Mucosa of descending colon (tissue), 3 donors: ENCODE data around the gene POMGNT1. TPM values are rescaled to one million over a fixed set of nuclear protein-coding genes. Genes with fewer than 3 reads are reported as not detected.
A peak's percentile ranks its signal among the peaks of the same experiment; 100 is the strongest.
"Not testable (repeated sequence)": the region's sequence is repeated elsewhere in the genome, so short reads cannot be mapped to it uniquely, and the experiment has no call there.

Source experiments
- ATAC-seq: fragments of 200-7000 bp; cut with Tn5 transposase; one replicate; pipeline ENCODE4 v1.9.1; 2020; ENCODE audit warnings: mild to moderate bottlenecking, moderate library complexity
- DNase-seq, 3 donors: peaks; one replicate each; pipeline ENCODE4 v3.0.0-alpha.2; 2020
- H3K36me3 ChIP-seq: fragments of 200-600 bp; one replicate; pipeline ENCODE4 v1.8.0; 2021; ENCODE audit warnings: low read depth, mild to moderate bottlenecking
- H3K4me1 ChIP-seq: fragments of 200-600 bp; one replicate; pipeline ENCODE4 v1.8.0; 2021; ENCODE audit warnings: low read depth, mild to moderate bottlenecking
- H3K4me3 ChIP-seq: fragments of 200-600 bp; one replicate; pipeline ENCODE4 v1.8.0; 2021; ENCODE audit warnings: mild to moderate bottlenecking
- H3K9me3 ChIP-seq: fragments of 200-600 bp; one replicate; pipeline ENCODE4 v1.8.0; 2021; ENCODE audit warnings: mild to moderate bottlenecking
- CTCF ChIP-seq: fragments of 200-600 bp; IDR thresholded peaks from one replicate; pipeline ENCODE4 v1.8.0; 2022; ENCODE audit warnings: antibody characterized with exemption, mild to moderate bottlenecking
- intact Hi-C, 2 donors: fragments of 100-400 bp; cut with DNase I in 1 of 2; cut with micrococcal nuclease in 1 of 2; formaldehyde crosslinking; loops; one replicate each; pipeline versions ENCODE4 v1.11.0 to v1.11.1; 2022; cut with DNase I, micrococcal nuclease
- total RNA-seq, 3 donors: library from RNA; stranded (reverse); fragmentation: NEBNext Ultra II Directional in 2 of 3; extraction: Animal tissue kit (Norgen Biotek cat#: 25700) in 2 of 3; gene quantifications; one replicate each; pipeline versions ENCODE4 v1.2.1 to v1.2.4, GENCODE V29; 2021 to 2023
- donor health status: DM: no; HTN: no; CAD: no; lungs with moderate emphysema.
- donor health status: DM: no; HTN: no; CAD: no.
- donor health status: DM: no; HTN: yes; CAD: no.

POMGNT1 gene
- total RNA-seq, 3 donors from 2014 or later: 23.8 to 39.0 (median 38.4) TPM

- H3K4me1 ChIP-seq: peaks cover 2% of the 10 kb centered on the region
- no peak for ATAC-seq
- H3K36me3 ChIP-seq: no peaks in the 10 kb centered on the region
- TF ChIP-seq CTCF: no peak
- no peak overlapping the region for H3K4me3 ChIP-seq
- no peaks in the 10 kb centered on the region for H3K9me3 ChIP-seq
- intact Hi-C loops: no loop called here
- DNase-seq: no peak
These were observed 44.7 kb upstream of the POMGNT1 start for GRCh38 chr1:46242918-46243317.

- H3K9me3 ChIP-seq, DNase-seq, H3K36me3 ChIP-seq, H3K4me1 ChIP-seq, intact Hi-C loops, ATAC-seq, H3K4me3 ChIP-seq: not testable (repeated sequence)
These were observed 43.5 kb upstream of the POMGNT1 start for GRCh38 chr1:46241733-46242132.

GRCh38 chr1:46238865-46239264 lies 40.6 kb upstream of the POMGNT1 start:
- H3K9me3 ChIP-seq, H3K4me1 ChIP-seq, DNase-seq, intact Hi-C loops, ATAC-seq, H3K4me3 ChIP-seq, H3K36me3 ChIP-seq: not testable (repeated sequence)

- Histone ChIP-seq H3K4me1 (no peaks in the 10 kb centered on the region), H3K9me3 (peaks cover 3% of the 10 kb centered on the region), H3K36me3 (no peaks in the 10 kb centered on the region), H3K4me3 (no peak overlapping the region)
- DNase-seq: no peak
- intact Hi-C loops: no loop called here
- no peak for TF ChIP-seq CTCF
- ATAC-seq: no peak
These were observed 38.6 kb upstream of the POMGNT1 start for GRCh38 chr1:46236882-46237281.

- H3K36me3 ChIP-seq, DNase-seq, H3K4me1 ChIP-seq, intact Hi-C loops, ATAC-seq, H3K4me3 ChIP-seq, H3K9me3 ChIP-seq: not testable (repeated sequence)
These were observed 33.0 kb upstream of the POMGNT1 start for GRCh38 chr1:46231231-46231630.

GRCh38 chr1:46224966-46225365 lies 26.7 kb upstream of the POMGNT1 start:
- Histone ChIP-seq H3K36me3 (no peaks in the 10 kb centered on the region), H3K9me3 (no peaks in the 10 kb centered on the region), H3K4me1 (no peaks in the 10 kb centered on the region), H3K4me3 (no peak overlapping the region)
- no peak for TF ChIP-seq CTCF
- intact Hi-C loops: no loop called here
- no peak for DNase-seq
- no peak for ATAC-seq

GRCh38 chr1:46223472-46223943 lies 25.3 kb upstream of the POMGNT1 start:
- Histone ChIP-seq H3K4me3 (no peak overlapping the region), H3K4me1 (no peaks in the 10 kb centered on the region), H3K9me3 (no peaks in the 10 kb centered on the region), H3K36me3 (no peaks in the 10 kb centered on the region)
- peak; percentile 98 for ATAC-seq
- intact Hi-C loops: no loop called here
- peak in 2 of 3 donors; percentile 45 to 78 for DNase-seq
- TF ChIP-seq CTCF: peak; percentile 82

- H3K36me3 ChIP-seq, ATAC-seq, H3K4me3 ChIP-seq, intact Hi-C loops, H3K4me1 ChIP-seq, H3K9me3 ChIP-seq, DNase-seq: not testable (repeated sequence)
These were observed 24.8 kb upstream of the POMGNT1 start for GRCh38 chr1:46223055-46223454.
